Measurements from ENCODE around the gene ANTXR2. TPM values are rescaled to one million over a fixed set of nuclear protein-coding genes. Genes with fewer than 3 reads are reported as not detected.

Gene ANTXR2
- total RNA-seq, 4 donors from 2014 or later, result 136 to 215 (median 183) TPM

- no peak for TF ChIP-seq CTCF (IDR thresholded peaks at IDR 0.05; ENCODE audit: low read depth)
Measured at GRCh38 chr4:80073473-80074008, 512 bp upstream of the ANTXR2 start.

DNA sequence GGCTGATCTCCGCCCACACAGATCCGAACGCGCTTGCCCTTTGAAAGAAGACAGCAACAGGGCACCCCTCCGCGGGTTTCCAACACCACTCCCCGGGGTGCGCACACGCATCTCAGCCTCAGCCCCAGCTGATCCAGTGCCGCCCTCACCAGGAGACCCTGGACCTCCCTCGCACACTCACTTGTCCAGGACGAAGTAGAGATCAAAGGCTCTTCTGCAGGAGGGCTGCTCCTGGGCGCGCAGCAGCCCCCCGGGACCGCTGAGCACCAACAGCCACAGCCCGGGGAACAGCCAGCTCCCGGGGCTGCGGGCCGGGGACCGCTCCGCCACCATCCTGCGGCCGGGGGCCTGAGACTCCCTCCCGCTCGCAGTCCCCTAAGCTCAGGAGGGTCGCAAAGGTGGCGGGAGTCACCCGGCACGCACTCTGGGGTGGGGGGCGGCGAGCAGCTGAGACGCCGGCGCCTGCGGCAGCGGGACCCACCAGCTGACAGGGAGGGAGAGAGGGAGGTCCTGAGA is 743 bp downstream of the ANTXR2 start:
- TF ChIP-seq CTCF (IDR thresholded peaks at IDR 0.05; ENCODE audit: low read depth), result no peak

GRCh38 chr4:80071604-80072227 is 1.3 kb downstream of the ANTXR2 start:
- TF ChIP-seq CTCF (IDR thresholded peaks at IDR 0.05; ENCODE audit: low read depth), result no peak

DNA sequence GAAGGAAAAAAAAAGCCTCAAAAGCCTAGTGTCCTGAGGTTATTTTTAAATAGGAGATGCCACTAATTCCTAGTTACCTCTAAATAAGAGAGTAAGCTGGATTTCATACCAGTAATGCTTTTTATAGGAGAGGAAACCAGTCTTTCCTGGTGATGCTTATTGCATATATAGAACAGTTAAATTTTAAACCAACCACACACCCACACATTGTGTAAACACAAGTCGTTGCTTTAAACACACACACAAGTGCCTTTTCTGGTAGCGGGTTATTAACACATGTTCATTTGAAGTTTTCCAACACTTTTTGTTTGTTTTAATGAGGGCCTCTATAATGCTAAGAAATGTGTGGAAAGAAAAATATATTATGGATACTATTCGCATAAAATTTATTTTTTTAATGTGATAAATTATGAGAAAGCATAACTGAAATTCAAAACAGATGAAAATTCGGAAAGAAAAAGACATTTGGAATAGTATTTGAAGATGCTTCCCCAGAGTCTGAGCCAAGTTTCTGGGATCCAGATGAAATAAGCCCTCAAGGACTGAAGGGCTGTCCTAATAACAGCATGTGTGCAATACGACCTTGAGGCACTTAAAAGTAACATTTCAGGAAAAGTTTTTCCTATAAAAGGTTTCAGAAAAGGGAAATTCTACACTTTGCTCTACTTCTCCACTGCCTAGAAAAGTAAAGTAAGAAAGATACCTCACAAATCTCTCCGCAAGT is 2.0 kb downstream of the ANTXR2 start:
- no peak for TF ChIP-seq CTCF (IDR thresholded peaks at IDR 0.05; ENCODE audit: low read depth)

DNA sequence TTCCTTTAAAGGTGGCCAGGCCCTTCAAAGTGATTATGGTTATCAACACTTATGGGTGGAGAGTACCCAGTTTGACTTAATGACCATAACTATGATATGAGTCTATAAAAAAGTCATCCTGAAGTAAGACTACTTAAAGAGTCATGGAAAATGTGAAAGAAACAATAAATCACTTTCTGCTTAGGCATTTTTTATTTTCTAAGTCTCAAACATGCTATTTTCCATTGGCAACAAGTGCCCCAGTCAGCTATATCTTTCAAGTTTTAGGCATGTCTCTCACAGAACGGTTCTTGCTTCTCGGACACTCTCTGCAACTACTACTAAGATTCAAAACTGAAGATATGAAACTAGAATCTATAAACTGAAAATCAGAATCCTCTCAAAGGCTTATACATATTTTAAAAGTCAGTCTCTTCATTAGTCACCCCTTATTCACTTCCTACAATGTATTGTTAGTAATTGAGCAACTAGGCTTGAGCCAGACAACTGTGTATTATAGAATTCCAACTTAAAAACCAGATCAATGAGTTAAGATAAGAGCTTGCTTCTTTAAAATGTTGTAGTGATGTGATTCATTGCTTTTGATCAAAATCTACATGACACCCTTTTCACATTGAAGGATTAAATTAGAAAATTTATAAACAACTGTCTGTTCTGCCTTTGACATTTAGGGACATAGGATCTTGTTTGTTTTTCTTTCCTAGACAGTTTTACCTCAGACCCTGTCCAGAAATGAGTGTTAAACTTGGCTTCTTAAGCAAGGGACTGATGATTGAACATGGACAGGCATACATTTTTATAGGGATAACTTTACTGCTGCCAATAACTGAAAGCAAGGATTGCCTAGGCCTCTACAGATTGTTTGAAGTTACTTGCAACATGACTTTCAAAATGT is 2.9 kb downstream of the ANTXR2 start:
- TF ChIP-seq CTCF (IDR thresholded peaks at IDR 0.05; ENCODE audit: low read depth), result no peak

DNA sequence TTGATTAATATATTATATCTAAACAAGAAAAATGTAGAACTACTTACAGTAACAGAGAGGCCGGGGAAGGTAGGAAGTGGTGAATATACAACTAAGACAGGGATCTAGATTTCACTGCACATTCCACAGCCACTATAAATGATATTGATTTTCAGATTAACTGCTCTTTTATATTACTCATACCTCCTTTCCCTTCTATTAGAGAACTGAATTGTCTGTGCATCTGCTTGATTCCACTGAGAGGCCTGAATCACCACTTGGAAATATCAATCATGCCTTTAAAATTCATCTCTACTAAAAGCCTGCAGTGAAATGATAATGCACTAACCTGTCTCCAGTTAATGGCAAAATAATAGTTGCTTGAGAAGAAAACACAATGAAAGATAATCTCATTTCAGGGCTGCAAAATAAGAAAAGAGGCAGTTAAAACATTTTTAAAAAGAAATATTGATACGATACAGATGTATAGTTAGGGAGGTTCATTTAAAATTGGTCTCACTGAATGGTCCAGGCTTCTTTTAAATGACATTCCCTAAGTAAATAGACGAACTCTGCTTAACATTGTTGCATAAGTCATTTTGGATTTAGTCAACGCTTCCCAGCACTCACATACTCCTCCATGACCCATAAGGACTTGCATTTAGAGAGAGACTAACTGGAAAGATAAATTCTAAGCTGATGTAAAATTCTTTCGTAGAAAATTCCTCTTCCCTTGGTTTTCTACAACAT is 3.8 kb downstream of the ANTXR2 start:
- no peak for TF ChIP-seq CTCF (IDR thresholded peaks at IDR 0.05; ENCODE audit: low read depth)

Measured in subcutaneous adipose tissue (tissue), 4 donors.